NCI-H345 treated with DMSO at 0.1 percent for 48 hours (cell line): ENCODE measurements around the gene PDE1A.
"Not testable (repeated sequence)": the region's sequence is repeated elsewhere in the genome, so short reads cannot be mapped to it uniquely, and the experiment has no call there.

Source experiments
- DNase-seq: peaks from one replicate; lab custom pipeline; 2025; ENCODE audit not compliant: unreplicated experiment; lab: John Stamatoyannopoulos, UW

Gene PDE1A

GRCh38 chr2:182410120-182410519 lies 16.7 kb downstream of the PDE1A start:
- DNase-seq = no peak

GRCh38 chr2:182406221-182406620 lies 20.6 kb downstream of the PDE1A start:
- no peak for DNase-seq

DNA sequence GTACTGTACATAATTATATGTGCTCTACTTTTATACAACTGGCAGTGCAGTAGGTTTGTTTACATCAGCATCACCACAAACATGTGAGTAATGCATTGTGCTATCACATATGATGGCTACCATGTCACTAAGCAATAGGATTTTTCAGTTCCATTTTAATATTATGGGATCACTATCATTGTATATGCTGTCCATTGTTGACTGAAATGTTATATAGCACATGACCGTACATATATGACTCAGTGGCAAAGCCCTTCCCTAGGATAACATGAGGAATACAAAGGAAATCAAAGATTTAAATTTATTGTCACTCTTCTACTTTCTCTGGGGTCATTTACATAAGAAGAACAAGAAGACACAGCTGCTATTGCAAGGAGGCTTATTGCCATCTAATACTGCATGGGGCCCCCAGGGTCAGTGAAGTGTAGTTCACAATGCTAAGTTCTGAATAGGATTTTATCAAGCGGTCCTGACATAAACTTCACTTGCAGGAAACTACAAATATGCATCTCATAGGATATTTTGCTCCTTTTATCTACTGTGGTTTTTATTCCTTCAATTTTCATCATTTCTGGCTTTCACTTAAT lies 21.8 kb downstream of the PDE1A start:
- no peak for DNase-seq

DNA sequence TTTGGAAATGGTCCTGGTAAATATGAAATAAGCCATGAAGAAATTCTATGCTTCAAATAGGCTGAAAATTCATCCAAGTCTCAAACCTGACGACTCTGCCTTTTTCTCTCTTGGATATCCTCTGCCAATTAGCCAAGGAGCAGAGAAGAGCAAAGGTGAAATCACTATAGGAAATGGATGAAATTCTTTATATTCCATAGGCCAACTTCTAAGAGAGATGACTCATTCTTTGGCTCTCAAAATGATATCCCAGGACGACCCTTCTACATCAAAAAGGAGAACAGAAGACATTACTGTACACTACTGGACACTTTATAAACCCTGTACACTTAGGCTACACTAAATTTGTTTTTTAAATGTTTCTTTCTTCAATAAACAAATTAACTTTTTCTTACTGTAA lies 22.7 kb downstream of the PDE1A start:
- DNase-seq = no peak

DNA sequence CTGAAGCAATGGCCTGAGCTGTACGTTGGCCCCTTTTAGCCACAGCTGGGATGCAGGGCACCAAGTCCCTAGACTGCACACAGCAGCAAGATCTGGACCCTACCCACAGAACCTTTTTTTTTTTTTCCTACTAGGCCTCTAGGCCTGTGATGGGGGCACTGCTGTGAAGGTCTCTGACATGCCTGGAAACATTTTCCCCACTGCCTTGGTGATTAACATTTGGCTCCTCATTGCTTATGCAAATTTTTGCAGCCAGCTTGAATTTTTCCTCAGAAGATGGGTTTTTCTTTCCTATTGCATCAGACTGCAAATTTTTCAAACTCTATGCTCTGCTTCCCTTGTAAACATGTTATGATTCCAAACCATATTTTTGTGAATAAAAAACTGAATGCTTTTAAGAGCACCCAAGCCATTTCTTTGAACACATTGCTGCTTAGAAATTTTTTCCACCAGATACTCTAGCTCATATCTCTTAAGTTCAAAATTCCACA lies 33.5 kb downstream of the PDE1A start:
- no peak for DNase-seq

DNA sequence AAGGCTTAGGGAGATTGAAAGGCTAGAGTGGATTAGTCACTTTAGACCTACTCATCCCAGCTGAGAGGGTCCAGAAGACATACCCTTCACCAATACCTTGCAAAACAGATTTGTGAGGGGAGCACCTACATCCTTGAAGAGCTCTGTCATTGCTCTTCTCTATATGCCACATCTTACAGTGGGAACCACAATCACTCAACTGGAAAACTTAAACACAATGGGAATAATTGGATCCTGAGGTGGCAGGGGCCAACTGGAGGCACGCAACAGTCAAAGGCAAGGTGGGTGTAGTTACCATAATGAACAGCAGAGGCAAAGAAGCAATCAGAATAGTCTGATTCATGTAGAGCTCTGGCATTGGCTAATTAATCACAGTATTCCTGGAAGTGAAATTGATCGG lies 35.4 kb downstream of the PDE1A start:
- DNase-seq = no peak

DNA sequence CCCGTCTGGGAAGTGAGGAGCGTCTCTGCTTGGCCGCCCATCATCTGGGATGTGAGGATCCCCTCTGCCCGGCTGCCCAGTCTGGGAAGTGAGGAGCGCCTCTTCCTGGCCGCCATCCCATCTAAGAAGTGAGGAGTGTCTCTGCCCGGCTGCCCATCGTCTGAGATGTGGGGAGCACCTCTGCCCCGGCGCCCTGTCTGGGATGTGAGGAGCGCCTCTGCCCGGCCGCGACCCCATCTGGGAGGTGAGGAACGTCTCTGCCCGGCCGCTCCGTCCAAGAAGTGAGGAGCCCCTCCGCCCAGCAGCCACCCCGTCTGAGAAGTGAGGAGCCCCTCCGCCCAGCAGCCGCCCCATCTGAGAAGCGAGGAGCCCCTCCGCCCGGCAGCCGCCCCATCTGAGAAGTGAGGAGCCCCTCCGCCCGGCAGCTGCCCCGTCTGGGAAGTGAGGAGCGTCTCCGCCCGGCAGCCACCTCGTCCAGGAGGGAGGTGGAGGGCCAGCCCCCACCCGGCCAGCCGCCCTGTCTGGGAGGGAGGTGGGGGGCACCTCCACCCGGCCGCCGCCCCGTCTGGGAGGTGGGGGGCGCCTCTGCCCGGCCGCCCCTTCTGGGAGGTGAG lies 40.5 kb downstream of the PDE1A start:
- not testable (repeated sequence) for DNase-seq

DNA sequence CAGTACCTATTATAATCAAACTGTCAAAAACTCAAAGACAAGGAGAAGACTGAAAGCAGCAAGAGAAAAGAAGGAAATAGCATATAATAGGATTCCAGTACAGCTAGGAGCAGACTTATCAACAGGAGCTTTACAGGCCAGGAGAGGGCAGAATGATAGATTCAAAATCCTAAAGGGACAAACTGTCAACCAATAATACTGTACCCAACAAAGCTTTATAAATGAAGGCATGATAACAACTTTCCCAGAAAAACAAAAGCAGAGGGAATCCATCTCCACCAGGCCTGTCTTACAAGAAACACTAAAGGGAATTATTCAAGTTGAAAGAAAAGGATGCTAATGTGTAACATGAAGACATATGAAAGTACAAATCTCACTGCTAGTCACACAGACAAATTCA lies 42.0 kb downstream of the PDE1A start:
- no peak for DNase-seq

GRCh38 chr2:182381225-182381624 lies 45.6 kb downstream of the PDE1A start:
- no peak for DNase-seq

GRCh38 chr2:182379241-182379640 lies 47.6 kb downstream of the PDE1A start:
- no peak for DNase-seq

DNA sequence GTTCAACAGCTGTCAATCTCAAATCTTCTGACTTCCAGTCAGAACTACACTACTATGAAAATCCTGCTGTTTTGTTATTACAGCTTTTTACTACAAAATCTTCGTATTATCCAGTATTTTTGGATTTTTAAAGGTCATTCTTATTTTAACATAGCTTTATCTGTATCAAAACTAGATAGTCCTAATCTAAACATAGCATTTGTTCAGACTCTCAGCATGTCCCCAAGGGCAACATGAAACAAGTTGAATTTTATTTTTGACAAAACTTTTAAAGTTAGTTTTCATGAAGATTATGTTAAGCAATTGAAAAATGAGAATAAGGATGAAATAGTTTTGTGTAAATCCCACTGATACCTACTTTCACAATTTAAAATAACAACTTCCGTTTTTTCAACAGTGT lies 48.1 kb downstream of the PDE1A start:
- no peak for DNase-seq

GRCh38 chr2:182377467-182377866 lies 49.4 kb downstream of the PDE1A start:
- no peak for DNase-seq

DNA sequence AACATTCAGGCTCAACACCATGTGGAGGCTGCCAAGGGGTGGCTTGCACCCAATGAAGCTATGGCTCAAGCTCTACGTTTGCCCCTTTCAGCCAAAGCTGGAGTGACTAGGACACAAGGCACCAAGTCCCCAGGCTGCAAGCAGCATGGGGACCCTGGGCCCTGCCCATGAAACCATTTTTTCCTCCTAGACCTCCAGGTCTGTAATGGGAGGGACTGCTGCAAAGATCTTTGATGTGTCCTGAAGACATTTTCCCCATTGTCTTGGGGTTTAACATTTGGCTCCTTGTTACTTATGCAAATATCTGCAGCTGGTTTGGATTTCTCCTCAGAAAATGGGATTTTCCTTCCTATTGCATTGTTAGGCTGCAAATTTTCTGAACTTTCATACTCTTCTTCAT lies 51.0 kb downstream of the PDE1A start:
- no peak for DNase-seq

GRCh38 chr2:182372661-182373060 lies 54.2 kb downstream of the PDE1A start:
- no peak for DNase-seq

DNA sequence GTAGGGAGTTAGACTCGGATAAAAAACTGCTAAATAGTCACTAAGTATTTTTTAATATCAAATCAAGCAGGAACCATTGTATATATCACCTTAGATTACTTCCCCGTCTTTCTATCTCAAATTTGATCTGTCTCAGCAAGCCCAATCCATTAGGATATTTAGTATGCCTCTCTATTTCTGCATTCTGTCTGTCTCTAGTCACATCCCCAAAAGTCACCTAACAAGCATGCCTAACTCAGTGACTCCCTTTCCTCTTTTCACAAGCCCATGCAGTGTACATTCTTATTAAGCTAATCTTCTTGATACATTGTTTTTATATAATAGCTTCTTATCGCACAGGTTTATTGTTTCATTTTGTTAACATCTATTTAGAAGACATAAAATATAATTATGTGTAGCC lies 57.8 kb downstream of the PDE1A start:
- no peak for DNase-seq

DNA sequence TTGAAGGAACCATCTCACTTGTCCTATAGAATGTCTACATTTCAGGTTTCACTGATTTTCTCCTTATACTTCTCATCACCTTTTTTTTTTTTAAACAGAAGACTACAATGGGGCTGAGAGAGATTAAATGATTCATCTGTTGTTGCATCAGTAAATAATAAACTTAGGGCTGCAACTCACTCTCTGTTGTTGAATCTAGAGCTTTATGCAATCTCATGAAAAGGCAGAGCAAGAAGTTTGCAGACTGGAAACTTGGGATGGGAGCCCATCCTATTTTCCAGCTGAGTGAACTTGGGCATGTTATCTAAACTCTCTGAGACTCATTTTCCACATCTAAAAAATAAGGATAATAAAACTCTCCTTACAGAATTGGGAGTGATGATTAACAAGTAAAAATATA lies 58.4 kb downstream of the PDE1A start:
- no peak for DNase-seq

DNA sequence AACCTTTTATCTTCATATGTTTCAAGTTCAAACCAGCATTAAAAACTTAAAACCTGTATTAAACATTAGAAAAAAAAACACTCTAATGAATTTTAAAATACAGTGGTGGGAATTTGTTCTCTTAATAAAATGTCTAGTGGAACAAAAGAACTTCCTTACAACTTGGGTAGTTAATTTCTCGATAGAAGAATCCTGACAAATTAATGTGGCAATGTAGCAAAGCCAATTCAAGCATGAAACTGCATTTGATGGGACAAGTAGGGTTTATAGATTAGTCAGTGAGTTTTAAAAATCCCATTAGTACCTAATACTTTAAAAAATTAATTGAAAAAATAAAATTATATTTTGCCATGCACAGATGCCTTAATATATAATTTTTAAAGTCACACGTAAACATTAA lies 59.4 kb downstream of the PDE1A start:
- no peak for DNase-seq

DNA sequence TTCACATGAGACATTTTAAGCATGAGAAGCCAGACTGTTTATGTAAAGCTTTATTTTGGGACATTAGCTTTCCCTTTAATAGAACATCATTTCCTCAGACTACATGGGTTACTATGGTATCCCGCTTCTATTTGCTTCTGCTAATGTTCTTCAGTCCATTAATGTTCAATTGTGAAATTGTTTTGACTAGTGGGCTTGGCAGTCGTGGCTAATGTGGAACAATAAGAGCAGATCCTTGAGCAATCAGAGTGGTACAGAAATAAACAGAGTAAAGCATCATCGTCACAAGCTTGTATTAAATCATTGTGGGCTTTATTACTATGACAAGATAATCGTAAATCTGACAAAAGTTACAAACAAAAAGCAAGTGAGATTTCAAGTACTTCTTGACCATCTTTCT lies 60.2 kb downstream of the PDE1A start:
- no peak for DNase-seq

DNA sequence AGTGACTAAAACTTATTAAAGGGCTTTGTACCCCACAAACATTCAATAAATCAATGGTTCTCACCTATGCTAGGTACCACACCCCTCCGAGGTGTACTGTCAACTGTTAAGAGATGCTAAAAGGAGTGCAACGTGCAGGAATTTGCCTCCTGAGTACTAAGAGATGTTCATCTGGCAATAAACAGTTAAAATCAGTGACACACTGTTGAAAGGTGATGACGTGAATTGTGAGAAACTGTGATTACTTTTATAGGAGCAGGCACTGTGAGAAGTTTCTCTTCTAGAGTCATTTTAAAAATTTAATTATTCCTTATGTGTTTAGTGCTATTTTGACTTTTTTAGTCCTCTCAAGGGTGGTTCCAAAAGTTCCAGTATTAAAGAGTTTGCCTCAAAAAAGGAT lies 61.0 kb downstream of the PDE1A start:
- no peak for DNase-seq

- DNase-seq = no peak
Observed at GRCh38 chr2:182361477-182361876, 65.4 kb downstream of the PDE1A start.

GRCh38 chr2:182360663-182361260 lies 66.1 kb downstream of the PDE1A start:
- DNase-seq = no peak

- DNase-seq = no peak
Observed at GRCh38 chr2:182359990-182360662, 66.7 kb downstream of the PDE1A start.
